ENCODE measurements around the gene RRP1B. TPM values are rescaled to one million over a fixed set of nuclear protein-coding genes. Genes with fewer than 3 reads are reported as not detected.

The RRP1B gene
- polyA plus RNA-seq, 2 of the 4 experiments (the other 2 are of a cell fraction) = 32.5 TPM

- no peak for ATAC-seq
- no peak for FAIRE-seq
- no peak overlapping the region for H3K27ac ChIP-seq
- POLR2A ChIA-PET = interaction anchor here (1.3 kb wide), 1 partner anchor 38 kb away, joined by 3 read pairs; no protein-coding TSS in a partner anchor
- TF ChIP-seq HEYL (CRISPR knock-in tag; IDR thresholded peaks at IDR 0.05) (no peak), EHF (CRISPR knock-in tag; IDR thresholded peaks at IDR 0.05) (no peak), TFCP2L1 (CRISPR knock-in tag; IDR thresholded peaks at IDR 0.05) (no peak), EHMT2 (IDR thresholded peaks at IDR 0.05; ENCODE audit: low read depth) (no peak), CBX2 (IDR thresholded peaks at IDR 0.05; ENCODE audit: borderline replicate concordance, low read depth) (no peak), RNF2 (IDR thresholded peaks at IDR 0.05; ENCODE audit: borderline replicate concordance, low read depth) (no peak), HOXA7 (CRISPR knock-in tag; IDR thresholded peaks at IDR 0.05) (no peak)
- H3K4me1 ChIP-seq = no peaks in the 10 kb centered on the region
- H3K9me3 ChIP-seq = no peaks in the 10 kb centered on the region
- CTCF ChIA-PET = interaction anchor here (1.3 kb wide), 1 partner anchor 10 kb away, joined by 3 read pairs; no protein-coding TSS in a partner anchor
- no peak overlapping the region for H3K4me2 ChIP-seq
- 94% methylated on average over 4 of the region's 7 CpGs for WGBS (ENCODE audit: missing lambda C conversion rate)
- DNase-seq (ENCODE audit: low read depth in 1 of 2, low spot score in 1 of 2) = no peak
- no peak overlapping the region for H3K4me3 ChIP-seq
These were observed 31.0 kb downstream of the RRP1B start for GRCh38 chr21:43690346-43690745.

- Histone ChIP-seq H3K4me1 (no peaks in the 10 kb centered on the region), H3K27ac (no peak overlapping the region), H3K9me3 (no peaks in the 10 kb centered on the region), H3K4me2 (no peak overlapping the region), H3K4me3 (no peak overlapping the region)
- no peak for FAIRE-seq
- DNase-seq (ENCODE audit: low read depth in 1 of 2, low spot score in 1 of 2) = no peak
- POLR2A ChIA-PET = interaction anchor here (0.6 to 1.3 kb wide), 2 partner anchors 21 to 37 kb away, joined by 3 to 5 read pairs; no protein-coding TSS in a partner anchor
- no peak for ATAC-seq
- 97% methylated on average over 24 of the region's 25 CpGs for WGBS (ENCODE audit: missing lambda C conversion rate)
- TF ChIP-seq E2F6 (IDR thresholded peaks at IDR 0.05; ENCODE audit: borderline replicate concordance, low read depth) = no peak
- TF ChIP-seq FOXS1 (CRISPR knock-in tag; IDR thresholded peaks at IDR 0.05) = no peak
- no peak for TF ChIP-seq RAD21 (conservative IDR thresholded peaks at IDR 0.05 in 1 of 2, IDR thresholded peaks at IDR 0.05 in 1 of 2)
- TF ChIP-seq EP300 (IDR thresholded peaks at IDR 0.05) = no peak
- TF ChIP-seq CTCF (IDR thresholded peaks at IDR 0.05) = no peak
- no peak for TF ChIP-seq CBX8 (IDR thresholded peaks at IDR 0.05)
- CTCF ChIA-PET = interaction anchor here (1.3 kb wide), 1 partner anchor 12 kb away, joined by 3 read pairs; no protein-coding TSS in a partner anchor
These were observed 31.9 kb downstream of the RRP1B start for GRCh38 chr21:43691086-43691795.

- FAIRE-seq (no peak), ATAC-seq (no peak), DNase-seq (ENCODE audit: low read depth in 1 of 2, low spot score in 1 of 2) (no peak)
- ChIA-PET CTCF (interaction anchor here (1.3 kb wide), 1 partner anchor 13 kb away, joined by 3 read pairs; no protein-coding TSS in a partner anchor), POLR2A (interaction anchor here (1.3 kb wide), 1 partner anchor 37 kb away, joined by 3 read pairs; no protein-coding TSS in a partner anchor)
- H3K4me1 ChIP-seq = no peaks in the 10 kb centered on the region
- TF ChIP-seq HOXB5 (CRISPR knock-in tag; IDR thresholded peaks at IDR 0.05) = no peak
- no peak for TF ChIP-seq SREBF2 (IDR thresholded peaks at IDR 0.05)
- no peak for TF ChIP-seq ZFP36 (IDR thresholded peaks at IDR 0.05; ENCODE audit: borderline replicate concordance, partially characterized antibody)
- no peak for TF ChIP-seq E2F6 (IDR thresholded peaks at IDR 0.05; ENCODE audit: borderline replicate concordance, low read depth)
- WGBS (ENCODE audit: missing lambda C conversion rate) = 86% methylated on average over 10 of the region's 10 CpGs
- H3K9me3 ChIP-seq = no peaks in the 10 kb centered on the region
- H3K4me2 ChIP-seq = no peak overlapping the region
- H3K27ac ChIP-seq = no peak overlapping the region
- no peak overlapping the region for H3K4me3 ChIP-seq
These were observed 32.4 kb downstream of the RRP1B start for GRCh38 chr21:43691801-43692200.
